ENCODE data around the gene TSPO. TPM values are rescaled to one million over a fixed set of nuclear protein-coding genes. Genes with fewer than 3 reads are reported as not detected.
A peak's percentile ranks its signal among the peaks of the same experiment; 100 is the strongest.

TSPO gene
- total RNA-seq, 1 donor from 2014 or later, result 126 TPM

- Mint-ChIP-seq H3K9me3 (no peaks in the 10 kb centered on the region), H3K4me1 (ENCODE audit: low read depth) (no peaks in the 10 kb centered on the region), H3K36me3 (ENCODE audit: low read depth) (no peaks in the 10 kb centered on the region), H3K27ac (no peak overlapping the region), H3K27me3 (ENCODE audit: low read depth) (no peaks in the 10 kb centered on the region), H3K4me3 (ENCODE audit: low read depth) (no peak overlapping the region)
- DNase-seq (ENCODE audit: low spot score), result no peak
- intact Hi-C loops (cut with micrococcal nuclease), result no loop called here
Measured at GRCh38 chr22:43205261-43205691, 53.9 kb downstream of the TSPO start.

GRCh38 chr22:43205748-43206508 is 54.6 kb downstream of the TSPO start:
- no peak overlapping the region for H3K4me3 Mint-ChIP-seq (ENCODE audit: low read depth)
- H3K27ac Mint-ChIP-seq, result peak overlapping the region; percentile 40
- no peaks in the 10 kb centered on the region for H3K9me3 Mint-ChIP-seq

GRCh38 chr22:43206509-43207161 is 55.3 kb downstream of the TSPO start:
- Mint-ChIP-seq H3K36me3 (ENCODE audit: low read depth) (no peaks in the 10 kb centered on the region), H3K4me1 (ENCODE audit: low read depth) (no peaks in the 10 kb centered on the region), H3K27me3 (ENCODE audit: low read depth) (no peaks in the 10 kb centered on the region), H3K9me3 (no peaks in the 10 kb centered on the region), H3K27ac (no peak overlapping the region), H3K4me3 (ENCODE audit: low read depth) (no peak overlapping the region)
- DNase-seq (ENCODE audit: low spot score), result no peak
- intact Hi-C loops (cut with micrococcal nuclease), result no loop called here

More at GRCh38 chr22:43205748-43206508, 54.6 kb downstream of the TSPO start:
- DNase-seq (ENCODE audit: low spot score), result no peak
- Mint-ChIP-seq H3K4me1 (ENCODE audit: low read depth) (no peaks in the 10 kb centered on the region), H3K36me3 (ENCODE audit: low read depth) (no peaks in the 10 kb centered on the region), H3K27me3 (ENCODE audit: low read depth) (no peaks in the 10 kb centered on the region)
- intact Hi-C loops (cut with micrococcal nuclease), result no loop called here

GRCh38 chr22:43207386-43207785 is 56.0 kb downstream of the TSPO start:
- Mint-ChIP-seq H3K4me1 (ENCODE audit: low read depth) (no peaks in the 10 kb centered on the region), H3K36me3 (ENCODE audit: low read depth) (no peaks in the 10 kb centered on the region), H3K9me3 (no peaks in the 10 kb centered on the region), H3K4me3 (ENCODE audit: low read depth) (no peak overlapping the region), H3K27ac (no peak overlapping the region), H3K27me3 (ENCODE audit: low read depth) (no peaks in the 10 kb centered on the region)
- DNase-seq (ENCODE audit: low spot score), result no peak
- intact Hi-C loops (cut with micrococcal nuclease), result no loop called here

GRCh38 chr22:43207849-43208702 is 56.7 kb downstream of the TSPO start:
- H3K9me3 Mint-ChIP-seq, result no peaks in the 10 kb centered on the region
- H3K4me1 Mint-ChIP-seq (ENCODE audit: low read depth), result no peaks in the 10 kb centered on the region
- no peaks in the 10 kb centered on the region for H3K27me3 Mint-ChIP-seq (ENCODE audit: low read depth)
- no peaks in the 10 kb centered on the region for H3K36me3 Mint-ChIP-seq (ENCODE audit: low read depth)
- no peak overlapping the region for H3K27ac Mint-ChIP-seq
- intact Hi-C loops (cut with micrococcal nuclease), result no loop called here
- no peak overlapping the region for H3K4me3 Mint-ChIP-seq (ENCODE audit: low read depth)
- DNase-seq (ENCODE audit: low spot score), result no peak

- intact Hi-C loops (cut with micrococcal nuclease), result no loop called here
- Mint-ChIP-seq H3K27me3 (ENCODE audit: low read depth) (no peaks in the 10 kb centered on the region), H3K36me3 (ENCODE audit: low read depth) (no peaks in the 10 kb centered on the region), H3K4me1 (ENCODE audit: low read depth) (no peaks in the 10 kb centered on the region), H3K9me3 (no peaks in the 10 kb centered on the region), H3K4me3 (ENCODE audit: low read depth) (no peak overlapping the region), H3K27ac (no peak overlapping the region)
- no peak for DNase-seq (ENCODE audit: low spot score)
Measured at GRCh38 chr22:43208703-43209522, 57.6 kb downstream of the TSPO start.

- intact Hi-C loops (cut with micrococcal nuclease), result no loop called here
- H3K36me3 Mint-ChIP-seq (ENCODE audit: low read depth), result no peaks in the 10 kb centered on the region
- H3K4me1 Mint-ChIP-seq (ENCODE audit: low read depth), result no peaks in the 10 kb centered on the region
- DNase-seq (ENCODE audit: low spot score), result no peak
- no peaks in the 10 kb centered on the region for H3K9me3 Mint-ChIP-seq
- H3K4me3 Mint-ChIP-seq (ENCODE audit: low read depth), result no peak overlapping the region
- H3K27me3 Mint-ChIP-seq (ENCODE audit: low read depth), result no peaks in the 10 kb centered on the region
- no peak overlapping the region for H3K27ac Mint-ChIP-seq
Measured at GRCh38 chr22:43209523-43209890, 58.1 kb downstream of the TSPO start.

- Mint-ChIP-seq H3K36me3 (ENCODE audit: low read depth) (no peaks in the 10 kb centered on the region), H3K27ac (no peak overlapping the region), H3K9me3 (no peaks in the 10 kb centered on the region), H3K4me3 (ENCODE audit: low read depth) (no peak overlapping the region), H3K27me3 (ENCODE audit: low read depth) (no peaks in the 10 kb centered on the region), H3K4me1 (ENCODE audit: low read depth) (no peaks in the 10 kb centered on the region)
- intact Hi-C loops (cut with micrococcal nuclease), result no loop called here
- DNase-seq (ENCODE audit: low spot score), result no peak
Measured at GRCh38 chr22:43209971-43210370, 58.6 kb downstream of the TSPO start.

GRCh38 chr22:43210631-43211515 is 59.5 kb downstream of the TSPO start:
- no peaks in the 10 kb centered on the region for H3K36me3 Mint-ChIP-seq (ENCODE audit: low read depth)
- H3K4me1 Mint-ChIP-seq (ENCODE audit: low read depth), result no peaks in the 10 kb centered on the region
- DNase-seq (ENCODE audit: low spot score), result no peak

GRCh38 chr22:43211941-43212433 is 60.6 kb downstream of the TSPO start:
- H3K4me1 Mint-ChIP-seq (ENCODE audit: low read depth), result no peaks in the 10 kb centered on the region
- no peak for DNase-seq (ENCODE audit: low spot score)
- H3K9me3 Mint-ChIP-seq, result no peaks in the 10 kb centered on the region
- H3K36me3 Mint-ChIP-seq (ENCODE audit: low read depth), result no peaks in the 10 kb centered on the region
- H3K27me3 Mint-ChIP-seq (ENCODE audit: low read depth), result no peaks in the 10 kb centered on the region
- intact Hi-C loops (cut with micrococcal nuclease), result no loop called here
- no peak overlapping the region for H3K27ac Mint-ChIP-seq
- no peak overlapping the region for H3K4me3 Mint-ChIP-seq (ENCODE audit: low read depth)

More at GRCh38 chr22:43210631-43211515, 59.5 kb downstream of the TSPO start:
- Mint-ChIP-seq H3K4me3 (ENCODE audit: low read depth) (no peak overlapping the region), H3K27ac (no peak overlapping the region), H3K27me3 (ENCODE audit: low read depth) (no peaks in the 10 kb centered on the region), H3K9me3 (no peaks in the 10 kb centered on the region)
- intact Hi-C loops (cut with micrococcal nuclease), result no loop called here

- no peak overlapping the region for H3K27ac Mint-ChIP-seq
- no peaks in the 10 kb centered on the region for H3K4me1 Mint-ChIP-seq (ENCODE audit: low read depth)
- H3K4me3 Mint-ChIP-seq (ENCODE audit: low read depth), result no peak overlapping the region
Measured at GRCh38 chr22:43212434-43212952, 61.1 kb downstream of the TSPO start.

More at GRCh38 chr22:43212434-43212952, 61.1 kb downstream of the TSPO start:
- DNase-seq (ENCODE audit: low spot score), result no peak
- Mint-ChIP-seq H3K9me3 (no peaks in the 10 kb centered on the region), H3K36me3 (ENCODE audit: low read depth) (no peaks in the 10 kb centered on the region), H3K27me3 (ENCODE audit: low read depth) (no peaks in the 10 kb centered on the region)
- intact Hi-C loops (cut with micrococcal nuclease), result no loop called here
